Measurements from ENCODE around the gene RAD51B. TPM values are rescaled to one million over a fixed set of nuclear protein-coding genes. Genes with fewer than 3 reads are reported as not detected.
A peak's percentile ranks its signal among the peaks of the same experiment; 100 is the strongest.

Gene RAD51B
- total RNA-seq, 1 donor from 2014 or later, result 3.2 TPM

DNA sequence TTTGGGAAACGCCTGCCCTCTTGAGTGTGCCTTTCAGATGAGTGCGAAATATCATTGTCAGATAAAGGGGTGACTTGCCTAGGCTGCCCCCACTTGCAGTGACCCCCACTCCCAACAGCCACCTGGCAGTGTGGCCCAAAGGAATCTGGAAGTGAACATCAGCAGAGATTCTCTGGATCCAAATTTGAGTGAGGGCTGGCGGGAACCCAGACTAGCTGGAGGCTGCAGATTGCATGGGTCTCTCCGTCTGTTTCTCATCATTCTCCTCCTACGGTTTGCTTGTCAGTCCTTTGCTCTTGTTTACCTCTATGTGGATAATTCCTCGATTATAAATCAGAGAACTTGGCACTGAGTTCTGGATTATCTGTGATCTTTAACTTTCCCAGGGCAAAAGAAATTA lies 692.5 kb downstream of the RAD51B start:
- DNase-seq (peak; percentile 52), ATAC-seq (peak; percentile 24)
- intact Hi-C loops (cut with micrococcal nuclease), result no loop called here

DNA sequence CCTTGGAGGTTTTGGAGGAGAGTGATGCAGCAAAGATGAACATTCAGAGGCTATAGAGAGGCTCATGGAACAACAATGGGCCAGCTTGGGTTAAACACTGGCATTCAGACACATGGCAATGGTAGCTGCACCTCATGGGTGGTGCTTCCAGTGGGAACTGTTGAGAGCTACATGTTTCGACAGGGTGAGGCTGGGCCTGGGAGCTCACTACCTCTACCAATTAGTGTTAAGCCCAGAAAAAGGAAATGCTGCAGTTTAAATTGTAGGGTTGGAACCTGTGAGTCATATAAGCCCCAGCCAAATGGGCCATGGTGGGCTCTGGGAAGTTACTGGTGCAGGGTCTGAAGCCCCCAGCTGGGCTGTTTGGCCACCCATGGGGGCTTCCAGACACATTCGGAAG lies 693.6 kb downstream of the RAD51B start:
- intact Hi-C loops (cut with micrococcal nuclease), result no loop called here
- ATAC-seq, result no peak
- DNase-seq, result no peak

DNA sequence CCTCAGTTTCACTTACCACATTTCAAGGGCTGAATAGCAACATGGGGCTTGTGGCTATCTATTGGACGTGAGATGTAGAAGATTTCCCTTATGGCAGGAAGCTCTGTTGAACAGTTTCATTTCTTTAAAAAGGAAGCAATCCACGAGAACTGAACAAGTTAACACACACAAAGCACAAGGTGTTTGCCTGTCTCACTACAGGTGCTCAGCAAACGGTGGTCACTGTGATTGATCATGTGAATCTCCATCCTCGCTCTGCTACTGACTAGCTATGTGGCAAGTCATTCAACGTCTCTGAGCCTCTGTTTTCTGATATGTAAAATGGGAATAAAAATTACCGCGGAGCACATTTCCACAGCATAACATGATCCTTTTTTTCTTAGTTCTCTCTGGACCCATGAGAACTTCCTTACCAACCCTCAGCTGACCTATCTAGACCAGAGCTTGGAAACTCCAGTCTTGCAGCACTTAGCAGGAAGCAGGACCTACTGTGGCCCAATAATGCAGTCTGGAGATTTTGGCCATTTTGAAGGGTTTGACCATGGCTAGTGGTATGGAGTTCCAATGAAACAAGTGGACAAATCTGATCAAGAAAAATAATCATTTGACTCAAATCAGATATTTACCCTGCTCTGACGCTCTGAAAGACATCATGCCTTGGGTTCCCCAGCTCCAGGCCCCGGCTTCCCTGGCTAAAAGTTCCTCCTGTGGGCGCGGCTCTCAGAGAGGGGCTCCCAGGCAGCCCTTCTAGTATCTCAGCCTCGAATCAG lies 694.4 kb downstream of the RAD51B start:
- no peak for ATAC-seq
- intact Hi-C loops (cut with micrococcal nuclease), result no loop called here
- DNase-seq, result no peak

DNA sequence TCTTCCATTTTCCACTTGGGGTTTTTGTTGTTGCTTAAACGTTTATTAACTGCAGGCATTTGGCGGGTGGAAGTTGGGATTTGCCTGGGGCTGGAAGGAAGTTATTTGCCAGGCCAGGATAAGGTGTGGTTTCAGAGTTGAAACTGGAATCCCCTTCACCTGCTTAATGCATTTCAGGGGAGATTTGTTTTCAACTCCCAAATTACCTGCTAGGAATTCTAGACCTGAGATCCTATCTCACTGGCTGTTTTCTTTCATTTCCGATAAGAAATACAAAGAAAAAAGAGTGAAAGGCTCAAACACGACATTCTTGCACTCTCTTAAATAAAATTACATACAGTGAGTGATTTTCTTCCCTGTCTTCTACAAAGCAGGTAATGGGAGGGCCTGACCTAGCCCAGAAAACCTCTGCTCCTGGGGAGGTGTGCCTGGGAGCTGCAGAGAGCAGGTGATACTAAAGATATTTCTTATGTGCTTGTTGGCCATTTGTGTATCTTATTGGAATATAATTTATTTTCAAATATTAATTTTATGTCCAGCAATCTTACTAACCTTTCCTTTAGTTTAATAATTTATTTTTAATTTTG lies 695.1 kb downstream of the RAD51B start:
- intact Hi-C loops (cut with micrococcal nuclease), result no loop called here
- DNase-seq, result no peak
- no peak for ATAC-seq

DNA sequence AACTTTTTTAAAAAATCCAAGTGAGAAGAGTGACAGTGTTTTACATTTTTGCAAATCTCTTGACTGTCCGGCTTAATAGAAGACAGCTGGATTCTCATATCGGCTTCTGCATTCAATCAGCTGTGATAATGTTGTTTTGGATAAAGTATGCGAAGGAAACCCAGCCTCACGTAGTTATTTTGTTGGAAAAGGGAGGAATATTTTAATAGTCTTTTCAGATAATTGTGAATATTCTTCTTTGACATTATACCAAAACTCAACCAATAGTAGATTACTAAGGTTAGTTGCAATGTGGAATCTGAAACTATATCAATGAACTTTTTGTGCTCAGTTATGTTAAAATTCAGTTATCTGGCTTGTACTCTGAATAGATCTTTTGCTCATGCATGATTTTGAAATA lies 696.8 kb downstream of the RAD51B start:
- DNase-seq (no peak), ATAC-seq (no peak)
- intact Hi-C loops (cut with micrococcal nuclease), result no loop called here

DNA sequence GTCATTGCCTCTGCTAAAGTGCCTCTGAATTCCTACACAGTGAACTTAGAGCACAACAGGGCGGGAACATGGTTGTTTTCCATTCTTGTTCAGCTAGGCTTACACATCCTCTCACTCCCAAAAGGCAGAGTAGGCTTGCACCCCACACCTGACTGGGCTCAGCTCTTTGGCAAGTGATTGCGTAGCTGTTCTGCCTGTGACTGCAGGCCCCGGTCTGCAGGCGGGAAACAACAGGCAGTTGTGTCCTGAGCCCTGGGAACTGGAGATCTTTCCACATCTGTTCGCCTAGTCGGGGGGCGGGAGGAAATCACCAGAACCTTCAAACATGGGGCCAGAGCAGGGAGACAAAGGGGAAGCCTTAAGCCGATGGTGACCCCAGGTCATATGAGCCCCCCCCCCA lies 698.6 kb downstream of the RAD51B start:
- intact Hi-C loops (cut with micrococcal nuclease), result no loop called here
- no peak for DNase-seq
- ATAC-seq, result peak; percentile 47

DNA sequence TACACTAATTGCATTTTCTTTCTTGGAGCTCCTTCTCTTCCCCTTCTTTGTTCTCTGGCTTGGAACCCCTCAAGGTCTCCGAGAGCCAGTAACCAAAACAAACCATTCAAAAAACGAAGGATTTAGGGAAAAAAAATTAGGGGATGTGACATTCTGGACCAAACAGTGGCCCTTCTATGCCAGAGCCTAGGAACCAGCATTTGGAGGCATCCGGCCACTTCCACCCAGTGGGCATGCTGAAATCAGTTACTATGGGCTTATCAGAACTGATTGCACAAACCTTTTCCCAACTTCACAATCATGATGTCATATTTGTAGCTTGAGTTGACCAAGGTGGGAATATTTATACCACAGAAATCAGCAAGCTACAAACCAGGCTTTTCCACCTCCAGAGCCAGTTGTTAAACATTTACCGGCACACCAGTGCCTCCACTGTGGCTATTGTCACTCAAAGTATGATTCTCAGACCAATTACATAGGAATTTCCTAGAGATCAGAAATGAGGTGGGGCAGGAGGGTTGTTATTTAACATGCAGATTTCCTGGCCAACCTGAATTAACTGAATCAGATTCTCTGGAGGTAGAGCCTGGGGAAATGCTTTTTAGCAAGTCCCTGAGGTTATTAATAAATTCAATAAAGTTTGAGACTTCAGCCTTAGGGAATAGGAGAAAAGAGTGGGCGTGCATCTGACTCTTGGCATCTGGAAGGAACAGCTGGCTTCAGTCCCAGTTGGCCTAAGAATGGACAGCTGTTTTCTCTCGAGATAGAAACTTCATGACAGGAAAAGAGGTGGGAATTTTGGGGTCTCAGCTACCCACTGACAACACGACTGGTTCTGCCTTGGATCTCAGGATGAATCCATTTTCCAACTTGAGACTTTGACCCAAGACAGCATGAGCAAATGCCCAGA lies 699.4 kb downstream of the RAD51B start:
- no peak for DNase-seq
- intact Hi-C loops (cut with micrococcal nuclease), result no loop called here
- ATAC-seq, result peak; percentile 48

DNA sequence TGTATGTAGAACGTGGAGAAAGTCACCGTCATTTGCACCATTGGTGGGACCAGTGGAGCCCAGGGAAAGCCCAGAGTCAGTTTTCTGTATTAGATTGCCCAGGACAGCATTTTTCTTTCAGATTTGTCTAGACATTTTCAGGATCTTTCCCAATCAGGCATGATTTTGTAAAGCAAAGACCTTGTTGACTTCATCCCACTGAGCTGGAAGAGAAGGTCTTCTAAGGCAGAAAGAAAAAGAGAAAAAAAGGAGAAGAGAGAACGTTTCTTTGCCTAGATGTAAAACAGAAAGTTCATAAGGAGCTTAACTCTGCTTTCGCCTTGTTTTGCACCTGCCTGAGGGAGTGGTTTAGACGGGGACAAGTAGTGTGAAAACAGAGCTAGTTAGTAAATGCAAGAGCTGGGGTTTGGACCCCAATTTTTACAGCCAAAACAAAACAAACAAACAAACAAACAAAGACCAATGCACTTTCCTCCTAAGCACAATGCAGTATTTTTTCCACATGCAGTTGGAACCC lies 700.1 kb downstream of the RAD51B start:
- intact Hi-C loops (cut with micrococcal nuclease), result loop anchor here (10.0 kb wide), 2 partner anchors 275 to 575 kb away; no protein-coding TSS in a partner anchor
- DNase-seq (no peak), ATAC-seq (peak; percentile 46)

DNA sequence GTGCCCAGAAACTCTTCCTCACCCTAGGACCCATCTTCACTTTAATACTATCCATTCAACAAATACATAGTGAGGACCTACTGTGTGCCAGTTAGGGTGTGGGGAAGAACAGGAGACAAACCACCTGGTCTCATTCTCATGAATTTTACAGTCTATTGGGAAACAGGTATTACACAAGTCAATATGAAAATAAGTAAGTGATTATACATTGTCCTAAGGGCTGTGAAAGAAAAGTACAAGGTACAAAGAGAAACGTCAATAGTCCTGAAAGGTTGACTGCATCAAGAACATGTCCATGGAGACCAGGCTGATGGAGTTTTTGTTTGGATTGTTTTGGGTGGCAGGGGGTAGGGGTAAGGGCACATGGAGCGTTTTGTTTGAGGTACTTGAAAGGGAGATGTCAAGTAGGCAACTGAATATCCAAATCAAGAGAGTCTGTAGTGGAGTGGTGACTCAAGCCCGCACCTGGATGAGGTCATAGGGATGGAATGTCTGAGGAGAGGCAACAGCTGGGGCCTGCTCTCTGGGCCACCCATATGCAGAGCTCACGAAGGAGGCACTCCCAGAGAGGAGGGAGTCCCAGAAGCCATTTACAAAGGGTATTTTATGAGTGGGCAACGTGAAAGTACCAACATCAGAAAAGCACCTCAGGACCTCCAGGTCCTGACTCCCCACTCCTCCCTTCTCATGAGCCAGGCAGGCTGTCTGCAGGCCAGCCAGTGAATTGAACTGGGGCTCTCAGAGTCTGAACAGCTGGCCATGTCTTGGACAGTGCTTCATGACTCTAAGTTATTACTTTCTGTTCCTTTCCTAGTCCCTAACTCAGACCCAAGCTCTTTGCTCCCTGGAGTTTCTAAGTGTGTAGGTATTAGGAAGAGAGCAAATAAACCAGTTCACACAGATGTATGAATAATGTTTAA lies 701.3 kb downstream of the RAD51B start:
- peak; percentile 15 for ATAC-seq
- intact Hi-C loops (cut with micrococcal nuclease), result loop anchor here (10.0 kb wide), 2 partner anchors 276 to 576 kb away; no protein-coding TSS in a partner anchor

DNA sequence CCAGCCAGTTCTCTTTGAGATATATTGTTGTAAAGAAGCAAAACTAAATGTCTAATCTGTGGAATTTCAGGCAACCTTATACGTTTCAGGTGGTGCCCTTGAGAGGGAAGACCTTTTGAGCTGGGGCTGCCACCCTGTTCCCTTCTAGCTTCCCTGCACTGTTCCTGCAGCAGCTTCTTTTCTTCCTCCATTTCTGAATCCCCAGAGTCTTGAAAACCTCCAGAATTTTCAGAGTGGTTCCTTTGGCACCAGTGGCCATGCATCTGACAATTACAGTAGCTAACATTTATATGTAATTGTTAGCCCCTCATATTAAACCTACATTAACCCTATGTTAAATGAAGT lies 702.0 kb downstream of the RAD51B start:
- DNase-seq (no peak), ATAC-seq (no peak)
- intact Hi-C loops (cut with micrococcal nuclease), result loop anchor here (10.0 kb wide), 2 partner anchors 277 to 577 kb away; no protein-coding TSS in a partner anchor

More for the DNA sequence above, 701.3 kb downstream of the RAD51B start:
- DNase-seq, result no peak

DNA sequence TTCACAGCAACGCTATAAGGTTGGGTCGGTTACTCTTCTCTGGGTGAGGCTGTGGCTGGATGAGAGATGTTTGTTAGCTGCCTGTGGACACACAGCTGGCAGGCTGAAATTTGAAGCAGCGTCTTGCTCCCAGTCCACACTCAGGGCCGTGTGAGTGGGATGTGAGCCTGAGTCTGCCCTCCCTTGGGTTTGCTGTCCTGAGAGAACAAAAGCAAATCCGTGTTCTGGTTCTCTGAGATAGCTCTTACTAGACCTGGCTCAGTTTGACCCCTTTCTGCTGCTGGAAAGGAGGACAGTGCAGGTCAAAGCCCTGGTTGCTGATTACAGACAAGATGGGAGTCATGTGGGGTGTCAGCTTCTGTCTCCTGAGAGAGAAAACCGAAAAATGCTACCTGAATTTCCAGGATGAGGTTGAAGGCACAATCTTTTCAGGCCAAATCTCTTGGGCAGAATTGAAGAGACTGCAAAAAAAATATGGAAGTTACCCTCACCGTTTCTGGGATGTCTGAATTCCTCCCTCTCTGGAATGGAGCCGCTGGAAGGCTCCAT lies 702.5 kb downstream of the RAD51B start:
- no peak for ATAC-seq
- intact Hi-C loops (cut with micrococcal nuclease), result loop anchor here (10.0 kb wide), 2 partner anchors 277 to 577 kb away; no protein-coding TSS in a partner anchor
- DNase-seq, result no peak

DNA sequence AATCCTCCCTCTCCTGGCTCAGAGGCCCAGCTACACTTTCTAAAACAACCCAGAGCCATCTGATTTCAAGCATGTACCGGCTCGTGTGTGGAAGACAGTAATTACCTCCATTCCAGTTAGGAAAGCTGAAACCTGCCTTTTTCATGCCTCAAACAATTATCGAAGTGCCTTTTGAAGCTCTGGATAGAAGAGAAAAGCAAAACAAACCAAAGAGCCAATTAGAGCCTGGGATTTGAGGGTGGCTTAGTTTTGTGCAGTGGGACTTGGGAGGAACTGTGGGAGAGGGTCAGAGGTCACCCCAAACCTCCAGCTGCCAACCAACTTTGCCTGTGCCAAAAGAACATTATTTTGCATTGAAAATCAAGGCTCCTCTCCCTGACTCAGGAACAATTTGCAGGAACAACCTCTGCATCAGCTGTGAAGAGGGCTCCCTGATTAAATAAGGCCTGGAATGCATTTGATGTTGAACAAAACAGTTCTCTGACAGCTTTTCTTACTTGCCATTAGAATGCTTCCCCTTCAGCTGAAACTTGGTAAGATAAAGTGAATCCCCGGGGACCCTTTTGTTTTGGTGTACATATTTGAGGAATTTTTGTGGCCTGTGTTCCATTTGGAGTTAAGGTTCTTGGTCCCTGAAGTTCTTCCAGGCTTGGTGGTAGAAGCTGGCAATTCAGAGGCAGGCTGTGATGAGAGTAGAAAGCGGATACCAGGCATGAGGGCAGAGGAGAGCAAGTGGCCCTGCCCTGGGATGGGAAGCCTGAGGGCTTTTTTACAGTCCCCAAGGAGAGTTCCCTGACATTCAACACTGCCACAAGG lies 703.1 kb downstream of the RAD51B start:
- intact Hi-C loops (cut with micrococcal nuclease), result loop anchor here (10.0 kb wide), 2 partner anchors 278 to 578 kb away; no protein-coding TSS in a partner anchor

DNA sequence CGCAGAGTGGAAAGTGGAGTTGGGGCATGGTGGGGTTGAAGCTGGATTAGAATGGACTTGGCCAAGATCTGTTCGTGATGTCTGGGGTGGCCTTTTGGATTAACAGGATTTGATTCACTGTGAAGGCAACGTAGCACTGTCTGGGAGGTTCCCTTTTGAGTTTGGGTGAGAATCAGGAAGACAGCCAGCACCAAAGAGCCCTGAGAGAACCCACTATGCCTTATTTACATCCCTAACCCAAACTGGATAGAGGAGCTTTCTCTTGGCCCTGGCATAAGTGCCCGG lies 703.7 kb downstream of the RAD51B start:
- DNase-seq, result no peak
- no peak for ATAC-seq
- intact Hi-C loops (cut with micrococcal nuclease), result loop anchor here (10.0 kb wide), 2 partner anchors 278 to 578 kb away; no protein-coding TSS in a partner anchor

More for the DNA sequence above, 703.1 kb downstream of the RAD51B start:
- no peak for DNase-seq
- peak; percentile 13 for ATAC-seq

DNA sequence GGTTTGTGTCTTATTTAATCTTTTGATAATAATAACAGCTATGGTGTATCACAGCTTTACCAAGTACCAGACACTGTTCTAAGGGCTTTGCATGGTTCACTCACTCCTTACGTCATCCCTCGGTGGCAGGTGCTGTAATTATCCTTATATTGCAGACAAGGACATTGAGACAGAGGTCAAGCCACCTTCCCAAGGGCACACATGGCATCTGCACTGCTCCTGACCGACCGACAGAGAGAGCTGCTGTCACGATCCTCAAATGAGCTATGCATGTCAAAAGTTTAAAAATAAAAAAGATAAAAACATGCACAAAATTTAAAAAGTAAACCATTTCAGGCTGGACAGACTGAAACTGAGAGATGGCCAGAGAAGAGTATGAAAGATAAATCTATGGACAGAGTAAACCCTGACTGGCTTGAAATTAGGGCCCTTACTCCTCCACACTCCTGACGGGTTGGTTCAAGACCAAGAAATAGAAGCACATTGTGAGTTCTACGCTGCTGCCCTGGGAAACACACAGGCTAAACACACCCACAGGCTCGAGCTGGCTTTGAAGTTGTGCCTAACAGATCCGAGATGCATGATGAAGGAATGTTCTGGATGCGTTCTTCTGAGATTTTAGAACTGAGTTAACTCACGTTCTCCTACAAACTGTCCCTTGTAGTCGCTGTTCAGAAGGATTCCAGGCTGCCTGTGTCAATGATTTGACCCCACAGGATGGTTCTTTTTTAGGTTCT lies 704.6 kb downstream of the RAD51B start:
- intact Hi-C loops (cut with micrococcal nuclease), result loop anchor here (10.0 kb wide), 2 partner anchors 279 to 579 kb away; no protein-coding TSS in a partner anchor
- DNase-seq, result no peak
- peak; percentile 32 for ATAC-seq

DNA sequence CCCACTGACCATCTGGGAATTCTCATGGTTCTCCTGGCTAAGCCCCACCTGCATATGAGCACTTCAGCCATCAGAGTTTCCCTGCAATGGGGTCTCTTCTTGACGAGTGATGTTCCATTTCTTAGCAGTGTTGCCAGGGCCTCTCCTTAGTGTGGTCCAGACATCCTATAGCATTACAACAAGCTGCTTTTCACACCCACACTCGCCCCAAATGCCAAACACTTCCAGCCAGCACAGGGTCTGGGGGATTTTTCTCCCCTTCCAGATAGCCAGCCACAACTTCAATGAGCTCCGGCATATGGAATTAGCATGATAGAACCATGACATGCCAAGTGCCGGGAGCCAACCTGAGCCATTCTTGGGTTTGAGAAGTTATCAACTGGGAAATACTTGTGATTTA lies 705.9 kb downstream of the RAD51B start:
- no peak for ATAC-seq
- intact Hi-C loops (cut with micrococcal nuclease), result loop anchor here (10.0 kb wide), 2 partner anchors 281 to 581 kb away; no protein-coding TSS in a partner anchor
- no peak for DNase-seq

DNA sequence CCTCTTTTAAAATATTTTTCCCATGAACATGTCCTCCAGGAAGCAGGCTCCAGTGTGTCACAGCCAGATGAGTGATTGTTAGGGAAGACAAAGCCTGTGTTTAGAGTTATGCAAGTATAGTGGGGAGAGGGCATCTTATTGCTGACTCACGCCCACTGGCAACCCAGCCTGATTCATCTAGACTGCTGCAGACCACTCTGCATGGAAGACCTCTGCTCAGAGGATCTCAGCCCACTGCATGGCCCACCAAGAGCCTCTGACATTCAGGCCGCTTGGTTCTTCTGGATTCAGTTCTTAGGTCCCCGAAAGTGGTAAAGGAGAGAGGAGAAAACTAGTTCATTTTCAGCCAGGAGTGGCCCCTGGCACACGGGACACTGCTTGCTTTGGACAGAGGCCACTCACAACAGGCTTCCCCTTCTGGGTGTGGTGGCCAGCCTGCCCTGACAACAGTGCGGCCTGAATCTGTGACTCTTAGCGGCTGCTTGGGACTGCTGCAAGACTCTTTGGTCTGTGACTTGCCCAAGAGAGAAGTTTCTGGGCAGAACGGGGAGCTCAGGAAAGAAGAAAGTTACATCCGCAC lies 707.0 kb downstream of the RAD51B start:
- intact Hi-C loops (cut with micrococcal nuclease), result loop anchor here (10.0 kb wide), 2 partner anchors 282 to 582 kb away; no protein-coding TSS in a partner anchor
- DNase-seq (peak; percentile 53), ATAC-seq (peak; percentile 56)

Measured in left ventricle myocardium superior (tissue), 1 donor.